Measurements from ENCODE around the gene HSD17B8.

The HSD17B8 gene

DNA sequence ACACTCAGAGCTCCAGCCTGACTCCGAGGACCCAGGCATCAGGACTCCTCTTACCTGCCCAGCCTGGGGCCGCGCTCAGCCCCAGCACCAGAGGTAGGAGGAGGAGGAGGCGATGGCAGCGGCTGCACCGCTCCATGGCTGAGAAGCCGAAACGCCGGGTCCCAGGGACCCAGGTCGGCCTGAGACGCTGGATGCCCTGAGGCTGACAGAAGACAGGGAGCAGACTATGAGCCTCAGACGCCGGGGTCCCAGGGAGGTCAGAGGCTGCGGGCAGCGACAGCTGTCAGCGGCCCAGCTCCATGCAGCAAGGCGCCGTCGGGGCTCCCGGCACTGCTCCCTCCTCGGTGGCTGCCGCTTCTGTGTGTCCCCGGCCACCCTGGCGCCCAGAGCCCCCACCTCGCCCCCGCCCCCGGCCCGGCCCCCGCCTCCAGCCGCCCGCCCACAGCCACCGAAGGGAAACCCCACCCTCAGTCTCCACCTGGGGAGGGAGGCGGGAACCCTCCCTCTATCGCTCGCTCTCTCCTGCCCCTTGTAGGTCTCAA is 12.3 kb upstream of the HSD17B8 start, which contains the start of gene COL11A2:
TSS of gene COL11A2 (minus strand) at position 363 of the 542 bp plus-strand sequence. CDS start at position 136, 227 bp downstream.
- TF ChIP-seq GATA3 (IDR thresholded peaks at IDR 0.05; ENCODE audit: low read depth, low read length) (no peak), GATA2 (IDR thresholded peaks at IDR 0.05; ENCODE audit: low read depth, low read length) (no peak)

DNA sequence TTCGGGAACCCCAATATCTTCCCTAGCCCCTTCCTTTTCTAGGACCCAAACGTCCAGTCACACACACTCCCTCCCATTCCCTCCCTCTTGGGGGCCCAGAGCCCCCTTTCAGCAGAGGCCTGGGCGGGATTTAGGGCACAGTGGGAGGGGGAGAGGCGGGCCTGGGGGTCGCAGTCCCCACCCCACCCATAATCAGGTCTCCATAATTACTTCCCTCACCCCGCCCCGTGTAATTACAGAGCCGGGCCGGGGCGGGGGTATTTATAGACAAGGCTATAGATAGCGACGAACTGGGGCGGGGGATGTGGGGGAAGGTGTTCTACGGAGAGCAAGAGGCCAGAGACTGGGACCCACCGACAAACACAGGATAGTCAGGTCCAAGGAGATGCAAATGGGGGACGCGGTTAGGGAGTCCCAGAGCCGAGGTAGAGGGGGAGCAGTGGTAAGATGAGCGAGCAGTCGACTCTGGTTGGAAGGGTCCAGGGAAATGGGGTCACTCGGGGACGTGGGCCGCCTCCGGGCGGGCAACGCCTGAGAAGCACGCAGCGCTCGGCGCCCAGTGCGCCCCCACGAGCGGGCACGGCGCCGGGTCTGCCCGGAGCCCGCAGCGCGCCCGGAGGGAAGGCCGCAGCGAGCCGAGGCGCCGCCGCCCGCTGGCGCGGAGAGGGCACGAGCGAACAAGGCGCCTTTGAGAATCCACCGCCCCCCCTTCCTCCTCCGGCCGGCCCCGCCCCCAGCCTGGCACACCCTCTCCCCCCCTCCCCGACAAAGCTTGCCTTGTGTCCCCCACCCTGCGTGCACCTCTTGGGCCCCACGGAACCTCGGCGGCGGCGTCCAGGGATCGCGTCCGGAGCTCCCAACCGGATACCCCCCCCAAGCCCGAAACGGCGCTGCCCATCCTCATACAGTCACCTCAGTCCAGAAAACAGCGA is 11.5 kb upstream of the HSD17B8 start:
- TF ChIP-seq GATA2 (IDR thresholded peaks at IDR 0.05; ENCODE audit: low read depth, low read length) = no peak
- no peak for TF ChIP-seq GATA3 (IDR thresholded peaks at IDR 0.05; ENCODE audit: low read depth, low read length)

DNA sequence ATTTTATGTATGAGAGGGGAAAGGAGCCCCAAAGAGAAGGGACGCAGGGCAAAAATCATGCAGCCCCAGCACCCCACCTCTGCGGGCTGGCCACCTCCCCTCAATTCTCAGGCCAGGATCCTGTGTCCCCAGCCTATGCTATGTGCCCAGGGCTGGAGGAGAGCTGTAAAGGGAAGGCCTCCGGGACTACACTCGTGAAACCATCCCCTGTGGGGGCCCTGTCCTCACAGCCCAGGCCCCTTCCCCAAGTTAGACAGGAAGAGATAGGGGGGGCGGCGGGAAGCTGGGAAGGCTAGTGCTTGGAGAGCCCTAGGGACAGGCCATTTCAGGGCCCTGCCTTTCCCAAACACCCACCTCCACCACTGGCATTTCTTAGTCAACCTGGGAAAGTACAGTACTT is 10.8 kb upstream of the HSD17B8 start:
- no peak for TF ChIP-seq GATA2 (IDR thresholded peaks at IDR 0.05; ENCODE audit: low read depth, low read length)
- no peak for TF ChIP-seq GATA3 (IDR thresholded peaks at IDR 0.05; ENCODE audit: low read depth, low read length)

DNA sequence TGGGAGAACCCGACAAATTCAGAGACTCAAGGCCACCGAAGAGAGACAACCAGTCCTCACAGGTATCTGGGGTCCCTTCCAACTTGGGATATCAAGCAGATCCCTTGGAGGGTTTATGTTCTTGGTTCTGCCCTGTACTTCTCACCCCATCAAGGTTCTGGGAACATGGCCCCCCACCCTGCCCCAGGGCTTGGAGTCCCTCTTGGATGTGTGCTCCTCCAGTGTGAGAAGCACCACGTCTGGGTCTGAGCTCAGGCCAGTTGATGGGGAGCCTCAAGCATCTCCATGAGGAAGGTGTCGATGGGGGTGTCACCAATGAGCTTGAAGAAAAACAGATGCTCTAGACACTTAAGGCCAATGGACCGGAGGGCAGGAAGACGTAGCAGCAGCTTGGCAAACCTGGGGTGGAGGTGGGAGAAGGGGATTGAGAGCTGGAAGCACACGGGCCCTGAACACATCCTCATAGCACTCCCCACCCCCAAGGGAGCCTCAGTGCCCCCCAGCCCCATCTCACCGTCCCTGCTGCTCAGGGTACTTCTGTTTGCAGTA is 9.9 kb upstream of the HSD17B8 start:
- TF ChIP-seq GATA2 (IDR thresholded peaks at IDR 0.05; ENCODE audit: low read depth, low read length) = no peak
- TF ChIP-seq GATA3 (IDR thresholded peaks at IDR 0.05; ENCODE audit: low read depth, low read length) = no peak

DNA sequence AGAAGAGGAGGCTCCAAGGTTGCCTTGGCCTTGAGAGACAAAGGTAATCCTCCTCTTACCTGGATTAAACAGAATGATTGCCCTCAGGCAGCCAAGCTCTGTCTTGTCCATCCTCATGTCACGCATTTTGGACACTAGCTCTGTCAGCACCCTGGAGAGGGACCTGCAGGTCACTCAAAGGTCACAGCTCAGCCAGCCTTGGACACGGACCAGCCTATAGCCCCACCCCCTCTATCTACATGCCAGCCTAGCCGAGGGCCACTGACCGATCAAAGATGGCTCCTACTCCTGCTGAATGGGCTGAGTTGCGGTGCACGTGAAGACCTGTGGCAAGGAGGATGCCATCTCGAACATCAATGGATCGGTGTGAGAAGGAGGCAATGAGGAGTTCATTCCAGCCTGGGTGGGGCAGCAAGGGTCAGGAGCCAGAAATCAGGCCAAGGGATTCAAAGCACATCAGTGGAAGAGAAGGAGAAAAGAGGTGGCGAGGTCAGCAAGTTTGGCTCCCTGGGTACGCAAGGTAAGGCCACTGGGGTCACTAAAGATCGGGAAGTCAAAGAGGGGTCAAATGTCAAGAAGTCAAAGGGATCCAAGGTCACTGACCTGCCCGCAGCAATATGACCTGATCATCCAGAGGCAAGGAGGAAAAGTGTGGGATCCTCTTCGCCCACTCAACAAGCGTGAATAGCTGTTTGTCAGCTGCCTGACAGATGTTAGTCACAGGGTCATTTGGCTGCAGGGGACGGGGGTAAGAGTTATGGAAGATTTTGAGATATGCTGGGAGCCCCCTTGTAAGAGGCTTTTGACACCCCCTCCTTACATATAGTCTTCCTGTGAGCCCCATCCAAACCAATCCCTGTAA is 8.9 kb upstream of the HSD17B8 start:
- TF ChIP-seq GATA2 (IDR thresholded peaks at IDR 0.05; ENCODE audit: low read depth, low read length) (no peak), GATA3 (IDR thresholded peaks at IDR 0.05; ENCODE audit: low read depth, low read length) (no peak)

DNA sequence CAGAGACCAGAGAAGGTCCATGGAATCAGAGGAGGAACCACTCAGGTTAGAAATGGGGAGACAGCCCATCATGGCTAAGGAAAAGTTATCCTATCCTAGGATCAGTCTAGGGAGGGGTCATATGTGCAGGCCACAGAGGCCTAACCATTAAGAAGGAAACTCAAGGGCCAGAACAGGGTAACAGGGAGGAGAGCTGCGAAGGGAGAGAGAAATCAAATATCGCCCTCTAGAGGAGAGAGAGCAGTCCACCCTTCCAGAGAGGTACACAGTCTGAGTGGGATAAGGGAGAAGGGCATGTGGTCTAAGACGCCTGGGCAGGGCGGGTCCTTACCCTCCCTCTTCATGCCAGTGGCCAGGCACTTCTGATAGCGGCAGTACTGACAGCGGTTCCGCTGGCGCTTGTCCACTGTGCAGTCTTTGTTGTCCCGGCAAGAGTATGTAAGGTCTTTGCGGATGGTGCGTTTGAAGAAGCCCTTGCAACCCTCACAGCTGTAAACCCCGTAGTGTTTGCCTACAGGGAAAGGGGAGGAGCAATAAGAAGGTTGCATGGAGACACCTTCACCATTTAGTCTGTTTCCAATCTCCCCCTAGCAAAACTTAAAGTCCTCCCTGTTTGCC is 6.9 kb upstream of the HSD17B8 start:
- TF ChIP-seq GATA3 (IDR thresholded peaks at IDR 0.05; ENCODE audit: low read depth, low read length) (no peak), GATA2 (IDR thresholded peaks at IDR 0.05; ENCODE audit: low read depth, low read length) (no peak)

DNA sequence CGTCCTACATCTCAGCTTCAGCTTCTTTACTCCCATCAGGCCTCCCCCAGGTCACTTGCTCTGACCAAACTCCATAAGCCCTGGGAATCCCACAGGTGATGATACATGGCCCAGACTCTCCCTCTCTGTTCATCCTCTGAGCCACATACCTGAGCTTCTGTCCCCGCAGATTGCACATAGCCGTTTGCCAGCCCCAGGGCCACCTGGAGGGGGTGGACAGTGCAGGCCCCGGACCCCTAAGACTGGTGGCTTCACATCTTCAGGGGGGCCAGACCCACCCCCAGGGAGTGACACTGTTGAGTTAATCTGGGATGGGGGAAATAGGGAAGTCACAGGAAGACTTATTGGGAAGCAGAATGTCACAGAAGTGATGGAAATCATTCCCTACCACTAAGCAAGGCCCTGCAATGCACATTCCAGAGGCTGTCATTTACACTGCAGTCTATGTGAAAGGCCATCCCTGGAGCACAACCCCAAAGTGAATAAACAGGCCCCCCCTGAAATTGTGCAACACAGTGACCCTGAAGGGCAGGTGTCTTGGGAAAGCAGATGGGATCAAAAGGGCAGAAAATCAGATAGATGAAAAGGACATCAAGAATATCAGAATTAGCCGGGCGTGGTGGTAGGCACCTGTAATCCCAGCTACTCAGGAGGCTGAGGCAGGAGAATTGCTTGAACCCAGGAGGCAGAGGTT is 6.1 kb upstream of the HSD17B8 start:
- TF ChIP-seq GATA3 (IDR thresholded peaks at IDR 0.05; ENCODE audit: low read depth, low read length) (no peak), GATA2 (IDR thresholded peaks at IDR 0.05; ENCODE audit: low read depth, low read length) (no peak)

DNA sequence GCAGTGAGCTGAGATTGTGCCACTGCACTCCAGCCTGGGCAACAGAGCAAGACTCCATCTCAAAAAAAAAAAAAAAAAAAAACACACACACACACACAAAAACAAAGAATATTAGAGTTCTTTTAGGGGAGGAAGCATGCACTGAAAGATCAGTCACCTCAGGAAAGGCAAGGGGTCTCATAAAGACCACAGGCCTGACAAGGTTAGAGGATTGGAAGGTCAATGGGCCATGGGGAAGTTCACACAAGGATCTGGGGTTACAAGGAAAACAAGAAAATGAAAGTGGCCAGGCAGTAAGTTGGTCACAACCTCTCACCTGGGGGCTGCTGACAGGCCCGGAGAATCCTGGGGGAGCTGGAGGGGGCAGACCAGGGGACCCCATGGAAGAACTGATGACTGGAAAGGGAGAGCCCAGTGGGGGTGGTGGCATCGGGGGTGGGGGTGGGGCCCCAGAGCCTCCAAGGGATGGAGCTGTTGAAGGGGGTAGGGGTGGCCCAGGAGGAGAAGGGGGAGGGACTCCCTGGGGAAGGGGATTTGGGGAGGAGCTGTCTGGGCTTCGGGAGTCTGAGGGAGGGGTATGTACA is 5.5 kb upstream of the HSD17B8 start:
- TF ChIP-seq GATA2 (IDR thresholded peaks at IDR 0.05; ENCODE audit: low read depth, low read length) (no peak), GATA3 (IDR thresholded peaks at IDR 0.05; ENCODE audit: low read depth, low read length) (no peak)

DNA sequence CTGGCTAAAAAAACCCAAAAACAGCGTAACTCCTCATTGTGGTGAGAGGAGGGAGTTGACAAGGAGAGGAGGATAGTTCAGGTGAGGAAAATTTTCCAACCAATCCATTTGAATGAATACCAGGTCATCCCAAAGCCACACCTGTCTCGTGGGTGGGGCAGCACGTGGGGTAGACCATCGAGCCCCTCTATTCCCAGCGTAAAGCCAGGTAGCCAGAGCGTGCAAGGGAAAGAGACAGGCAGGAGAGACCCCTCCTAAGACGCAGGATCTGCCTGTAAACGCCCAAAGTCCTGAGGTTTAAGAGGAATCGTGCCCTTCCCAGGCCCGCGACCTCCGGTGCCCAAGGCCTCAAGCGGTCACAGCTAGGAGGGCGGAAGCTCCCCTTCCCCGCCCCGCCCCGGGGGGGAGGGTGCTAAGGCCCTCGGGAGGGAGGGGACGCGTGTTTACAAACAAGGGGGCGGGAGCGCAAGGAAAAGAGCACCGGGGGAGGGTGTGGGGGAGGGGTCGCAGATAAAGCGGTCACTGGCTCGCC is 4.7 kb upstream of the HSD17B8 start:
- no peak for TF ChIP-seq GATA2 (IDR thresholded peaks at IDR 0.05; ENCODE audit: low read depth, low read length)
- TF ChIP-seq GATA3 (IDR thresholded peaks at IDR 0.05; ENCODE audit: low read depth, low read length) = no peak

DNA sequence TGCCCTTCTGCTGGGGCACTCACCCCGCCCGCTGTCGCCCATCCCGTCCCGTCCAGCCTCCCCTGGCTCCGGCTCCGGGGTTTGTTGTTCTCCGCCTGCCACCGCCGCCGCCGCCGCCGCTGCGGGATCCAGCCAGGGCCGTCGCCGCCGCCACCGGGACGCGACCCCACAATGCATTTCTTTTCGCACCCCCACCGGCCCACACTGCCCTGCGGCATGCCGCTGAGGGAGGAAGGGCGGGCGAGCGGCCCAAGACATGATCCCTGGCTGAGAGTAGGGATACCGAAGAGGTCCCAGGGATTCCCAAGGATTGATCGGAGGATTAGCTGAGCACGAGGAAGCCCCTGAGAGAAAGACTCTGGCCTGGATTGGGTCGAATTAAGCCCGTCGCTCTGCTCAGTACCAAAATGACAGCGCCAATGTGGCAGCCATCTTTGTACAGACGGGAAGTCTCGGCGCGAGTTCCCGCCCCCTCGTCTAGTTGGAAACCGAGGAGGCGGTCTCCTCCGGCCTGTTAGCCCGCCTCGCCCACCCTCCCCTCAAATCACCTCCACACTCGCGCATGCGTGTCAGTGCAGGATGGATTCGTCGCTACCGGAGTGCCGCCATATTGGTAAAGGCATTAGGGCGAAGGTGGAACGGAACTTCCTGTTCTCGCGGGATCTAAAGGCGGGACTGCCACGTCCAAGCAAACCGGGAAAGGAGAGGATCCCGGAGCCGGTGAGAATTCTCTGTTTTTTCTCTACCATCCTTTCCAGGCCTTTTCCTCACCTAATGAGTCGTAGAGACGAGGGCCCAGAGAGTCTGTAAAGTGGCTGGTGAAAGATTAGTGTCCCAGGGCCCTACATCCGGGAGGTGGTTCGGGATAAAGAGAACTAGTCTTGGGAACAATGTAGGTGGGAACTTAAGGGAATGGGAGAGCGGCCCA is 4.0 kb upstream of the HSD17B8 start, which contains the start of the genes RXRB and SLC39A7:
TSS of gene RXRB (minus strand) at position 447 of the 928 bp plus-strand sequence. CDS start at position 258, 189 bp downstream.
TSS of gene SLC39A7 (plus strand) at position 649 of the 928 bp plus-strand sequence. CDS start 379 bp downstream, outside the sequence.
- TF ChIP-seq GATA3 (IDR thresholded peaks at IDR 0.05; ENCODE audit: low read depth, low read length) (no peak), GATA2 (IDR thresholded peaks at IDR 0.05; ENCODE audit: low read depth, low read length) (no peak; the same call in 1 of the 2 replicates)

DNA sequence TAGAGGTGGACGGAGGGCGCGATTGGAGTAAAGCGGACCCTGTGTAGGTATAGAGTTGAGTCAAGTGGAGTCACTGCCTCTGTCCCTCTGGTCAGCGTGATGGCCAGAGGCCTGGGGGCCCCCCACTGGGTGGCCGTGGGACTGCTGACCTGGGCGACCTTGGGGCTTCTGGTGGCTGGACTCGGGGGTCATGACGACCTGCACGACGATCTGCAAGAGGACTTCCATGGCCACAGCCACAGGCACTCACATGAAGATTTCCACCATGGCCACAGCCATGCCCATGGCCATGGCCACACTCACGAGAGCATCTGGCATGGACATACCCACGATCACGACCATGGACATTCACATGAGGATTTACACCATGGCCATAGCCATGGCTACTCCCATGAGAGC is 3.3 kb upstream of the HSD17B8 start:
- TF ChIP-seq GATA3 (IDR thresholded peaks at IDR 0.05; ENCODE audit: low read depth, low read length) (no peak), GATA2 (IDR thresholded peaks at IDR 0.05; ENCODE audit: low read depth, low read length) (no peak)

All from SH-SY5Y (cell line).